22Rv1 (cell line): ENCODE results near the gene GARNL3.

Source experiments
- H3K27ac ChIP-seq: fragments of 450-650 bp; 2 replicates; pipeline ENCODE4 v1.5.1; 2017
- ZFX ChIP-seq: fragments of 450-650 bp; IDR thresholded peaks from 2 replicates; pipeline ENCODE4 v1.6.1; 2017; ENCODE audit warnings: antibody characterized with exemption, borderline replicate concordance
- TF ChIP-seq, protein P1 (sequence below): fragments of 450-650 bp; IDR thresholded peaks from 2 replicates; pipeline ENCODE4 v1.5.1; 2017; ENCODE audit warnings: mild to moderate bottlenecking

The GARNL3 gene

DNA sequence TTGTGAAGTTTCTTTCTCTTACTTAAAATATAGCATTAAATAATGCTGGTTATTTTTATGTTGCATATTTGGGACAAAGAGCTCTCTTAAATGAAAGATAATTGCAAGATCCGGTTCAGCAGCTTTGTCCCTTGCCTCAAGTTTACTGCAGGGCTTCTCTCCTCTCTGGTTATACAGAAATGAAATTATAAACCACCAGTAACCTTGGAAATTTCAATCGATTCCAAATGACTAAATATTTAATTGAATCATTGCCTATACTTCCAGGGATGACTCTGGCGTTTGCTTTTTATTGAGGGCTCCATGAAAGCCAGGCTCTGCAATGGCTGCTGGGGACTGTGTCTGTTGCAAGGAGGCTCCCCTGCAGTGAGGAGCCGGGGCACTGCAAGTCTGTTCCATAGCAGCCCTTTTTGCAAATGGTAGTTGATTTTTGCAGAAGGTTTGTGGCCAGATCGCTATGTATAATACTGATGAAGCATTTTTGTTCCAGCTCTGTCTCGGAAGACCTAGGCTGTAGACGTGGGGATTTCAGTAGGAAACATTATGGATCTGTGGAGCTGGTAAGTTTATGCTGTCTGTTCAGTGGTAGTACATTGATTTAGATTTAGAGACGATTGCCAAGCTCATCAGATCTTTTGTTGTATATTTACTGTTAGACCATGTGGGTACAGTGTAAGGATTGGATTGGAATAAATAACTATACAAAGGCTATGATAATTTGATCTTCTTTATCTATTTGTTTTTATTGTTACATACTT, at the start of gene GARNL3:
GARNL3 (plus strand) TSS at position 313 of the 758 bp plus-strand sequence; CDS start at position 417, 104 bp downstream.
- no peak within 1 kb of the TSS for H3K27ac ChIP-seq

GRCh38 chr9:127215268-127216209, 49.0 kb upstream of the GARNL3 start:
- no peak overlapping the region for H3K27ac ChIP-seq
- TF ChIP-seq, protein P1, sequence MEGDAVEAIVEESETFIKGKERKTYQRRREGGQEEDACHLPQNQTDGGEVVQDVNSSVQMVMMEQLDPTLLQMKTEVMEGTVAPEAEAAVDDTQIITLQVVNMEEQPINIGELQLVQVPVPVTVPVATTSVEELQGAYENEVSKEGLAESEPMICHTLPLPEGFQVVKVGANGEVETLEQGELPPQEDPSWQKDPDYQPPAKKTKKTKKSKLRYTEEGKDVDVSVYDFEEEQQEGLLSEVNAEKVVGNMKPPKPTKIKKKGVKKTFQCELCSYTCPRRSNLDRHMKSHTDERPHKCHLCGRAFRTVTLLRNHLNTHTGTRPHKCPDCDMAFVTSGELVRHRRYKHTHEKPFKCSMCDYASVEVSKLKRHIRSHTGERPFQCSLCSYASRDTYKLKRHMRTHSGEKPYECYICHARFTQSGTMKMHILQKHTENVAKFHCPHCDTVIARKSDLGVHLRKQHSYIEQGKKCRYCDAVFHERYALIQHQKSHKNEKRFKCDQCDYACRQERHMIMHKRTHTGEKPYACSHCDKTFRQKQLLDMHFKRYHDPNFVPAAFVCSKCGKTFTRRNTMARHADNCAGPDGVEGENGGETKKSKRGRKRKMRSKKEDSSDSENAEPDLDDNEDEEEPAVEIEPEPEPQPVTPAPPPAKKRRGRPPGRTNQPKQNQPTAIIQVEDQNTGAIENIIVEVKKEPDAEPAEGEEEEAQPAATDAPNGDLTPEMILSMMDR, result no peak
- TF ChIP-seq ZFX, result no peak

More for the DNA sequence above, at the start of gene GARNL3:
- no peak for TF ChIP-seq ZFX
- TF ChIP-seq, protein P1, result no peak

DNA sequence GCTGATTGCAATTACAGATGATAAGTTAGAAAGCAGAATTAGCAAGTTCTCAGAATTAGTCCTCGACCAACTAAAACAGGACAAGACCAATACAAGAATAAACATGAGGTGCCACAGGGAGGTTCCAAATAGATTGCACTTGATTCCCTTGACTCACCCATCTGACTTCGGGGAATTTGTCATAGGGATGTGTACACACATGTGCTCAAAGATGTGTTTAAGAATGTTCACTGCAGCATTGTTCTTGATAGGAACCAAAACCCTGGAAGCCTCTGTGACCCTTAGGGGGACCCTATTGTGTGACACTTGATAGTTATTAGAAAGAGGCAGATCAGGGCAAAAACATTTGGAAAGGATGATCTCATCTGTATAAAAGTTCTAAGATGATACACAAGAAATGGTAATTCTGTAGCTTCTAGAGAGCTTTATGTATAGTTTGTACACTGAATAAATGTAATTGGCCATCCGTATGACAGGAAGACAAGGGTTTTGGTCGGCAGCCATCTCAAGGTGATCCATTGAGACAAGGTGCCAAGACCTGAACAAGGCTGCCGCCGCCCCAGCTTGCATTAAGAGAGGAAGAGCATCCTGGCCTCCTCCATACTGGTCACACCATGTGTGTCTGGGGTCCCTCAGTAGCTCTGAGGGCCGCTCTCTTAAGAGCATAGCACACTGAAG, 48.2 kb upstream of the GARNL3 start:
- no peak overlapping the region for H3K27ac ChIP-seq
- TF ChIP-seq, protein P1, result no peak
- no peak for TF ChIP-seq ZFX

GRCh38 chr9:127216888-127217217, 47.7 kb upstream of the GARNL3 start:
- H3K27ac ChIP-seq, result no peak overlapping the region
- TF ChIP-seq, protein P1, result no peak
- no peak for TF ChIP-seq ZFX

DNA sequence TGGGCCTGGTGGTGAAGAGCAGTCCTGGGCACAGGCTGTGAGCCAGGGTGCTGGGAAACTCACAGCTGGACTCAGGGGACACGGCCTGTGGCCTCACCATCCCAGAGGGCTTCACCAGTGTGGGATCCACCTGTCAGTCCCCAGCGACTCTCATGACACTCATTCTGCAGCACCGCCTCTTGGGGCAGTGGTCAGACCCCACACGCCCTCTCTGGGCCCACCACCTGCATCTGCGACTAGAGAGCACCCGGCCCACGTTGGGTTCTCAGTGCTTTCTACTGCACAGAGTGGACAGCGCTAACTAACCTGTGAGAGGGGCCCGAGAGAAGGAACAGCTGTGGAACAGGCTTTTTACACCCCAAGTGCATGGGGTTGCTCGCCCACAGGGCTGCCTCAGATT, 45.8 kb upstream of the GARNL3 start:
- TF ChIP-seq ZFX, result no peak
- TF ChIP-seq, protein P1, result no peak
- no peak overlapping the region for H3K27ac ChIP-seq

- TF ChIP-seq ZFX, result no peak
- TF ChIP-seq, protein P1, result no peak
- H3K27ac ChIP-seq, result no peak overlapping the region
Observed at GRCh38 chr9:127219520-127219919, 45.1 kb upstream of the GARNL3 start.
